Right lobe of liver (tissue), 6 donors: ENCODE data around the gene SLC29A3. TPM values are rescaled to one million over a fixed set of nuclear protein-coding genes. Genes with fewer than 3 reads are reported as not detected.

Experiments used
- ATAC-seq, 4 donors: fragments of 200-7000 bp; cut with Tn5 transposase; one replicate each; pipeline ENCODE4 v1.9.1; 2020; ENCODE audit warnings: mild to moderate bottlenecking in 4 of 4, moderate library complexity in 4 of 4
- DNase-seq, 3 donors: peaks; one replicate each; pipeline ENCODE4 v3.0.0-alpha.2; 2020
- H3K27ac ChIP-seq, 3 donors: fragments of 200-600 bp; one replicate each; pipeline ENCODE4 v1.8.0; 2022
- H3K27me3 ChIP-seq, 2 donors: fragments of 200-600 bp; one replicate each; pipeline ENCODE4 v1.8.0; 2022
- H3K36me3 ChIP-seq, 4 donors: fragments of 200-600 bp; sonication (generic) in 1 of 4; one replicate each; pipeline versions ENCODE4 v1.5.1 to v1.8.0; 2017 to 2022; ENCODE audit warnings: control low read depth in 1 of 4
- H3K4me1 ChIP-seq, 4 donors: fragments of 200-600 bp; sonication (generic) in 1 of 4; one replicate each; pipeline versions ENCODE4 v1.5.1 to v1.8.0; 2017 to 2022; ENCODE audit warnings: control low read depth in 1 of 4
- H3K4me3 ChIP-seq, 3 donors: fragments of 200-600 bp; one replicate each; pipeline ENCODE4 v1.8.0; 2022
- H3K9me3 ChIP-seq, 4 donors: fragments of 200-600 bp; sonication (generic) in 1 of 4; one replicate each; pipeline versions ENCODE4 v1.5.1 to v1.8.0; 2017 to 2022; ENCODE audit warnings: control low read depth in 1 of 4
- CTCF ChIP-seq, 4 donors: fragments of 200-600 bp in 3 of 4; fragments of 450-650 bp in 1 of 4; IDR thresholded peaks; one replicate each; pipeline versions ENCODE4 v1.5.1 to v1.8.0; 2016 to 2022; ENCODE audit warnings: antibody characterized with exemption in 4 of 4, mild to moderate bottlenecking in 2 of 4
- POLR2A ChIP-seq: fragments of 450-650 bp; IDR thresholded peaks from one replicate; pipeline ENCODE4 v1.6.1; 2017; ENCODE audit warnings: antibody characterized with exemption, mild to moderate bottlenecking
- WGBS: methylation state at CpG from one replicate; pipeline ENCODE4 v1.1.6; 2018; ENCODE audit warnings: low coverage, low lambda C conversion rate; ENCODE audit not compliant: insufficient coverage; ENCODE audit errors: missing lambda C conversion rate; 5-methylcytosine and 5-hydroxymethylcytosine counted together
- intact Hi-C, 2 donors: fragments of 100-400 bp; cut with DNase I; formaldehyde crosslinking; loops; one replicate each; pipeline versions ENCODE4 v1.11.2 to v1.14.1; 2022
- total RNA-seq, 6 experiments: library from RNA; depleted of rRNA in 2 of 6; stranded (reverse); fragments of >200 nt in 2 of 6; fragmentation: NEBNext Ultra II Directional in 3 of 6; extraction: Animal tissue kit (Norgen Biotek cat#: 25700) in 3 of 6; gene quantifications; one replicate each; pipeline versions ENCODE4 v1.1.0 to v1.2.4, GENCODE V29; 2016 to 2023
- donor health status: DM: no; HTN: yes; CAD: no.
- donor health status: DM: no; HTN: no; CAD: no.
- donor health status: DM: no; HTN: no; CAD: no.
- donor health status: DM: no; HTN: yes; CAD: no.
- donor health status: DM: no; HTN: yes; CAD: no.

The SLC29A3 gene
- total RNA-seq, 6 experiments from 2014 or later, result 5.7 to 17.4 (median 7.7) TPM

- WGBS, result 49% methylated on average over 17 of the region's 19 CpGs
- Histone ChIP-seq H3K27ac (no peak overlapping the region), H3K36me3 (no peaks in the 10 kb centered on the region), H3K27me3 (no peaks in the 10 kb centered on the region), H3K9me3 (no peaks in the 10 kb centered on the region), H3K4me1 (peaks cover 0 to 45% (median 3%) of the 10 kb centered on the region in 4 donors), H3K4me3 (no peak overlapping the region)
- DNase-seq (no peak), ATAC-seq (peak in 2 of 4 donors; percentile 4 to 14)
- intact Hi-C loops, result loop anchor here in 1 of 2 donors (10.0 kb wide), 2 partner anchors 392 to 502 kb away; no protein-coding TSS in a partner anchor
- no peak for TF ChIP-seq CTCF (IDR thresholded peaks at IDR 0.05)
- no peak for TF ChIP-seq POLR2A
Observed at GRCh38 chr10:71312811-71313789, 6.0 kb upstream of the SLC29A3 start.

- peaks cover 0 to 36% (median 0%) of the 10 kb centered on the region in 4 donors for H3K4me1 ChIP-seq
- DNase-seq (peak in 1 of 3 donors; percentile 55), ATAC-seq (peak; percentile 41 to 74 (median 70))
- 6% methylated on average over 8 of the region's 21 CpGs for WGBS
- H3K27me3 ChIP-seq, result no peaks in the 10 kb centered on the region
- no peaks in the 10 kb centered on the region for H3K9me3 ChIP-seq
- intact Hi-C loops, result loop anchor here in 1 of 2 donors (10.0 kb wide), 2 partner anchors 391 to 501 kb away; no protein-coding TSS in a partner anchor
- H3K4me3 ChIP-seq, result no peak overlapping the region
- no peak overlapping the region for H3K27ac ChIP-seq
- TF ChIP-seq POLR2A, result no peak
- peak; percentile 79 to 92 (median 84) for TF ChIP-seq CTCF (IDR thresholded peaks at IDR 0.05)
- H3K36me3 ChIP-seq, result no peaks in the 10 kb centered on the region
Observed at GRCh38 chr10:71314028-71314693, 4.9 kb upstream of the SLC29A3 start.

GRCh38 chr10:71314694-71315225, 4.3 kb upstream of the SLC29A3 start:
- no peak overlapping the region for H3K4me3 ChIP-seq
- TF ChIP-seq POLR2A (no peak), CTCF (IDR thresholded peaks at IDR 0.05) (no peak)
- WGBS, result 0% methylated on average over 1 of the region's 11 CpGs
- ATAC-seq (no peak), DNase-seq (no peak)
- H3K27ac ChIP-seq, result no peak overlapping the region
- no peaks in the 10 kb centered on the region for H3K9me3 ChIP-seq
- intact Hi-C loops, result loop anchor here (5.0 to 10.0 kb wide), 4 partner anchors 63 to 500 kb away; no protein-coding TSS in a partner anchor
- no peaks in the 10 kb centered on the region for H3K27me3 ChIP-seq
- peaks cover 0 to 33% (median under 1%) of the 10 kb centered on the region in 4 donors for H3K4me1 ChIP-seq
- H3K36me3 ChIP-seq, result no peaks in the 10 kb centered on the region

- Histone ChIP-seq H3K27me3 (no peaks in the 10 kb centered on the region), H3K9me3 (no peaks in the 10 kb centered on the region), H3K4me1 (peaks cover 0 to 33% (median 5%) of the 10 kb centered on the region in 4 donors), H3K36me3 (no peaks in the 10 kb centered on the region), H3K4me3 (no peak overlapping the region), H3K27ac (no peak overlapping the region)
- intact Hi-C loops, result loop anchor here (5.0 to 10.0 kb wide), 4 partner anchors 61 to 499 kb away; no protein-coding TSS in a partner anchor
- ATAC-seq (no peak), DNase-seq (no peak)
- no peak for TF ChIP-seq POLR2A
- no peak for TF ChIP-seq CTCF (IDR thresholded peaks at IDR 0.05)
- 69% methylated on average over 3 of the region's 3 CpGs for WGBS
Observed at GRCh38 chr10:71316056-71316785, 2.8 kb upstream of the SLC29A3 start.
